ENCODE data around the gene ANO7.

DNA sequence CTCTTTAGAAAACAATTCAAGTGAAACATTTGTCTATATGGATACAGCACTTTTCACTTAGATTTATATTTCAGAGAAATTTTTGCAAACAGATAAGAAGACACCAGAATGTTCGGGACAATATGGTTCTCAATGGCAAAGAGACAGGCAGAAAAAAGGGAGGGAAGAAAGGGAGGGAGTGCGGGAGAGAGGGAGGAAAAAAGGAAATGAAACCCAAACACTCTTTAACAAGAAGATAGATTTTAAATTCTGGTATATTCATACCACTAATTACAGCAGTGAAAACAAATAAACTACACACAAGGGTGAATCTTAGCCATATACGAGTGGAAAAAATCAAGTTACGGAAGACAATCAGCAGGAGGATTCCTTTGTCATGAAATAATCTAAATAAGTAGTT, 42.2 kb upstream of the ANO7 start:
- TF ChIP-seq, protein P1, sequence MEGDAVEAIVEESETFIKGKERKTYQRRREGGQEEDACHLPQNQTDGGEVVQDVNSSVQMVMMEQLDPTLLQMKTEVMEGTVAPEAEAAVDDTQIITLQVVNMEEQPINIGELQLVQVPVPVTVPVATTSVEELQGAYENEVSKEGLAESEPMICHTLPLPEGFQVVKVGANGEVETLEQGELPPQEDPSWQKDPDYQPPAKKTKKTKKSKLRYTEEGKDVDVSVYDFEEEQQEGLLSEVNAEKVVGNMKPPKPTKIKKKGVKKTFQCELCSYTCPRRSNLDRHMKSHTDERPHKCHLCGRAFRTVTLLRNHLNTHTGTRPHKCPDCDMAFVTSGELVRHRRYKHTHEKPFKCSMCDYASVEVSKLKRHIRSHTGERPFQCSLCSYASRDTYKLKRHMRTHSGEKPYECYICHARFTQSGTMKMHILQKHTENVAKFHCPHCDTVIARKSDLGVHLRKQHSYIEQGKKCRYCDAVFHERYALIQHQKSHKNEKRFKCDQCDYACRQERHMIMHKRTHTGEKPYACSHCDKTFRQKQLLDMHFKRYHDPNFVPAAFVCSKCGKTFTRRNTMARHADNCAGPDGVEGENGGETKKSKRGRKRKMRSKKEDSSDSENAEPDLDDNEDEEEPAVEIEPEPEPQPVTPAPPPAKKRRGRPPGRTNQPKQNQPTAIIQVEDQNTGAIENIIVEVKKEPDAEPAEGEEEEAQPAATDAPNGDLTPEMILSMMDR (IDR thresholded peaks at IDR 0.05) = no peak
- TF ChIP-seq POLR2A (IDR thresholded peaks at IDR 0.05) = no peak
